Gastroesophageal sphincter (tissue), 3 donors: ENCODE results near the gene ATG2B.

Source experiments
- POLR2A ChIP-seq, 2 donors: fragments of 450-650 bp; IDR thresholded peaks; one replicate each; pipeline ENCODE4 v1.6.1; 2017; ENCODE audit warnings: antibody characterized with exemption in 2 of 2, mild to moderate bottlenecking in 2 of 2, moderate library complexity in 1 of 2
- TF ChIP-seq, protein P1 (sequence below), 4 experiments: fragments of 200-600 bp in 2 of 4; fragments of 450-650 bp in 2 of 4; sonication (generic) in 1 of 4; IDR thresholded peaks; one replicate each; pipeline ENCODE4 v1.5.1; 2017 to 2019; ENCODE audit warnings: antibody characterized with exemption in 4 of 4, mild to moderate bottlenecking in 2 of 4, moderate library complexity in 2 of 4

DNA sequence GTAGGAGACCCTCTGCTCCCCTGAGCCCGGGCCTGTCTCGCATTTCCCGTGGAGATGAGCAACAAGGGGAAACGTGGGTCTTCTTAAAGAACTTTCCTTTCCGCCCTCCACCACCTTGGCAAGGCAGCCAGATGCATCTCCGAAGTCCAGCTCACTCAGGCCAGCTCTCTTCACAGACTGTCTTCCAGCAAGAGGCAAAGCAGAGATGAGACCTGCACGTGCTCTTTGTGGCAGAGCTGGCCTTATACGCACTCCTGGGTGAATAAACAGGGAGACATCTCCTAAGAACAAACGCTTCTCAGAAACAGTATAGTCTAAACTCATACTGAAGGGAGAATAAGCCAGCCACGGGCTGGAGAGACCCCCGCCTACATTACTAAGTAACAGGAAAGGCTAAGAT, 108.5 kb downstream of the ATG2B start:
- TF ChIP-seq, protein P1, sequence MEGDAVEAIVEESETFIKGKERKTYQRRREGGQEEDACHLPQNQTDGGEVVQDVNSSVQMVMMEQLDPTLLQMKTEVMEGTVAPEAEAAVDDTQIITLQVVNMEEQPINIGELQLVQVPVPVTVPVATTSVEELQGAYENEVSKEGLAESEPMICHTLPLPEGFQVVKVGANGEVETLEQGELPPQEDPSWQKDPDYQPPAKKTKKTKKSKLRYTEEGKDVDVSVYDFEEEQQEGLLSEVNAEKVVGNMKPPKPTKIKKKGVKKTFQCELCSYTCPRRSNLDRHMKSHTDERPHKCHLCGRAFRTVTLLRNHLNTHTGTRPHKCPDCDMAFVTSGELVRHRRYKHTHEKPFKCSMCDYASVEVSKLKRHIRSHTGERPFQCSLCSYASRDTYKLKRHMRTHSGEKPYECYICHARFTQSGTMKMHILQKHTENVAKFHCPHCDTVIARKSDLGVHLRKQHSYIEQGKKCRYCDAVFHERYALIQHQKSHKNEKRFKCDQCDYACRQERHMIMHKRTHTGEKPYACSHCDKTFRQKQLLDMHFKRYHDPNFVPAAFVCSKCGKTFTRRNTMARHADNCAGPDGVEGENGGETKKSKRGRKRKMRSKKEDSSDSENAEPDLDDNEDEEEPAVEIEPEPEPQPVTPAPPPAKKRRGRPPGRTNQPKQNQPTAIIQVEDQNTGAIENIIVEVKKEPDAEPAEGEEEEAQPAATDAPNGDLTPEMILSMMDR (IDR thresholded peaks at IDR 0.05): no peak
- no peak for TF ChIP-seq POLR2A (IDR thresholded peaks at IDR 0.05)
